Measurements from ENCODE around the gene CAMKMT. TPM values are rescaled to one million over a fixed set of nuclear protein-coding genes. Genes with fewer than 3 reads are reported as not detected.
A peak's percentile ranks its signal among the peaks of the same experiment; 100 is the strongest.

The CAMKMT gene
- total RNA-seq, 1 experiment from 2014 or later = 17.4 TPM

DNA sequence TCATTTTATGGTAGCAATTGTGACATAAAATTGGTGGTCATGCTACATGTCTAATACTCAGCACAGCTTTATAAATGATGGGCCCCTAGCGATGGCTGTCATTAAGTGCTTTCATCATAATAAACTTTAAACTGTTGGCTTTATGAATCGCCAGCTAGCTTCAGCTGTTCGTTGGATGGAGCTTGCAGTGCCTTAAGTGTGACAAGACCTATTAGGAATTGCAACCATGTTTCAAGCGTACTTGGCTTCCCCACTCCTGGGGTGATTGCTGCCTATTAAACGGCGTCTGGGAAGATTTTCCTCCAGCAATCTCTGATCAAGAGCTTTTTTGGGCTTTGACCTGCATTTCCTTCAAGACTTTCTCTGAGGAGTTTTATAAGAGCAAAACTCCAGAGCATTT, 415.3 kb downstream of the CAMKMT start:
- Histone ChIP-seq H3K4me1 (ENCODE audit: insufficient read depth, low read length) (peaks cover 12% of the 10 kb centered on the region; the same call in 1 of the 2 replicates), H2BK120ac (ENCODE audit: low read depth, low read length, poor library complexity, severe bottlenecking) (no peak overlapping the region), H4K5ac (ENCODE audit: insufficient read length, low read depth, low read length) (no peak overlapping the region), H2AFZ (ENCODE audit: low read length) (no peak overlapping the region), H3T11ph (ENCODE audit: low read length) (no peak overlapping the region), H3K14ac (ENCODE audit: insufficient read depth, low read length) (no peak overlapping the region), H3K23ac (ENCODE audit: insufficient read length, low read depth, low read length) (no peak overlapping the region), H3K4me2 (ENCODE audit: insufficient read depth, insufficient read length, low read length) (peak overlapping the region; percentile 44), H4K20me1 (ENCODE audit: control insufficient read depth, insufficient read depth, insufficient read length) (no peaks in the 10 kb centered on the region), H3K27me3 (ENCODE audit: insufficient read depth, low read length) (no peaks in the 10 kb centered on the region), H3K79me1 (ENCODE audit: insufficient read depth, low read depth, low read length, poor library complexity, severe bottlenecking) (no peaks in the 10 kb centered on the region), H3K4ac (ENCODE audit: low read depth, low read length) (no peak overlapping the region), H3K79me2 (ENCODE audit: insufficient read depth, low read length) (no peaks in the 10 kb centered on the region), H2BK12ac (ENCODE audit: insufficient read length, low read depth, low read length) (no peak overlapping the region), H3K27ac (ENCODE audit: insufficient read length, low read depth, low read length) (no peak overlapping the region), H2BK15ac (ENCODE audit: low read depth, low read length) (no peak overlapping the region), H3K23me2 (ENCODE audit: insufficient read length, low read depth, low read length, poor library complexity, severe bottlenecking) (peaks cover 4% of the 10 kb centered on the region), H3K56ac (ENCODE audit: insufficient read length, low read depth, low read length) (no peak overlapping the region), H2AK5ac (ENCODE audit: insufficient read length, low read length) (no peak overlapping the region), H3K9ac (ENCODE audit: extremely low read depth, insufficient read length, low read length) (no peak overlapping the region), H3K9me3 (ENCODE audit: control insufficient read depth, low read depth, low read length) (no peaks in the 10 kb centered on the region), H4K8ac (replicated peaks; ENCODE audit: insufficient read length, low read depth, low read length) (no peak overlapping the region), H2BK5ac (ENCODE audit: insufficient read length, low read length) (no peak overlapping the region), H3K18ac (ENCODE audit: insufficient read length, low read depth, low read length) (no peak overlapping the region), H2BK20ac (ENCODE audit: low read depth, low read length, poor library complexity, severe bottlenecking) (no peak overlapping the region), H4K91ac (ENCODE audit: insufficient read length, low read depth, low read length) (no peak overlapping the region)
- TF ChIP-seq, protein P1, sequence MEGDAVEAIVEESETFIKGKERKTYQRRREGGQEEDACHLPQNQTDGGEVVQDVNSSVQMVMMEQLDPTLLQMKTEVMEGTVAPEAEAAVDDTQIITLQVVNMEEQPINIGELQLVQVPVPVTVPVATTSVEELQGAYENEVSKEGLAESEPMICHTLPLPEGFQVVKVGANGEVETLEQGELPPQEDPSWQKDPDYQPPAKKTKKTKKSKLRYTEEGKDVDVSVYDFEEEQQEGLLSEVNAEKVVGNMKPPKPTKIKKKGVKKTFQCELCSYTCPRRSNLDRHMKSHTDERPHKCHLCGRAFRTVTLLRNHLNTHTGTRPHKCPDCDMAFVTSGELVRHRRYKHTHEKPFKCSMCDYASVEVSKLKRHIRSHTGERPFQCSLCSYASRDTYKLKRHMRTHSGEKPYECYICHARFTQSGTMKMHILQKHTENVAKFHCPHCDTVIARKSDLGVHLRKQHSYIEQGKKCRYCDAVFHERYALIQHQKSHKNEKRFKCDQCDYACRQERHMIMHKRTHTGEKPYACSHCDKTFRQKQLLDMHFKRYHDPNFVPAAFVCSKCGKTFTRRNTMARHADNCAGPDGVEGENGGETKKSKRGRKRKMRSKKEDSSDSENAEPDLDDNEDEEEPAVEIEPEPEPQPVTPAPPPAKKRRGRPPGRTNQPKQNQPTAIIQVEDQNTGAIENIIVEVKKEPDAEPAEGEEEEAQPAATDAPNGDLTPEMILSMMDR (conservative IDR thresholded peaks at IDR 0.05) = no peak
- H3K27me3 Mint-ChIP-seq (ENCODE audit: low read depth) = peaks cover 13% of the 10 kb centered on the region
- no peak for DNase-seq
- H3K4me1 Mint-ChIP-seq = peaks cover 73 to 75% of the 10 kb centered on the region in 2 experiments
- H3K9me3 Mint-ChIP-seq = peaks cover 14 to 19% of the 10 kb centered on the region in 2 experiments
- WGBS (ENCODE audit: extremely low coverage, insufficient read length, low lambda C conversion rate) = no CpG with 5 or more reads among the region's 6 CpGs
- H3K27ac Mint-ChIP-seq = peak overlapping the region in 1 of 3 experiments; percentile 97; a peak in 1 of 7 replicates
- H3K36me3 Mint-ChIP-seq (ENCODE audit: insufficient read depth in 1 of 3, low read depth in 3 of 3) = peaks cover 7 to 23% (median 17%) of the 10 kb centered on the region in 3 experiments
- H3K4me3 Mint-ChIP-seq = no peak overlapping the region; a peak in 1 of 5 replicates

All from H9 (cell line).